Measurements from ENCODE around the gene CTNNA3. TPM values are rescaled to one million over a fixed set of nuclear protein-coding genes. Genes with fewer than 3 reads are reported as not detected.

Gene CTNNA3
- polyA plus RNA-seq, 1 donor from 2014 or later, result 0.14 TPM

GRCh38 chr10:67284589-67284988, 411.4 kb downstream of the CTNNA3 start:
- Histone ChIP-seq H3K9me2 (ENCODE audit: insufficient read depth, low read length) (no peaks in the 10 kb centered on the region), H3K36me3 (ENCODE audit: insufficient read depth, low read length) (no peaks in the 10 kb centered on the region), H3K27me3 (ENCODE audit: insufficient read depth, low read depth, low read length) (no peaks in the 10 kb centered on the region), H2AFZ (ENCODE audit: low read depth, low read length) (no peak overlapping the region), H3K79me2 (replicated peaks; ENCODE audit: insufficient read depth, low read length) (no peaks in the 10 kb centered on the region), H3K4me3 (ENCODE audit: low read length) (no peak overlapping the region), H3F3A (ENCODE audit: insufficient read depth, low read length, poor library complexity, severe bottlenecking) (no peaks in the 10 kb centered on the region), H4K20me1 (ENCODE audit: insufficient read depth) (no peaks in the 10 kb centered on the region), H3K4me2 (ENCODE audit: low read length) (no peak overlapping the region), H3K9ac (ENCODE audit: low read length) (no peak overlapping the region), H3K27ac (ENCODE audit: low read length) (no peak overlapping the region), H3K9me3 (ENCODE audit: low read length) (no peaks in the 10 kb centered on the region)
- TF ChIP-seq TAF1 (IDR thresholded peaks at IDR 0.05; ENCODE audit: low read depth) (no peak), EP300 (conservative IDR thresholded peaks at IDR 0.05; ENCODE audit: poor library complexity, severe bottlenecking) (no peak), MXI1 (conservative IDR thresholded peaks at IDR 0.05; ENCODE audit: poor library complexity, severe bottlenecking) (no peak), SMC3 (conservative IDR thresholded peaks at IDR 0.05; ENCODE audit: poor library complexity) (no peak), REST (IDR thresholded peaks at IDR 0.05; ENCODE audit: borderline replicate concordance) (no peak), EZH2 (IDR thresholded peaks at IDR 0.05; ENCODE audit: borderline replicate concordance, insufficient read depth, low read length, poor library complexity, severe bottlenecking) (no peak), RAD21 (conservative IDR thresholded peaks at IDR 0.05) (no peak), POLR2AphosphoS5 (IDR thresholded peaks at IDR 0.05) (no peak), CTCF (IDR thresholded peaks at IDR 0.05; ENCODE audit: poor library complexity, severe bottlenecking) (no peak)

- H4K20me1 ChIP-seq (ENCODE audit: insufficient read depth), result no peaks in the 10 kb centered on the region
- TF ChIP-seq RAD21 (conservative IDR thresholded peaks at IDR 0.05) (no peak), EP300 (conservative IDR thresholded peaks at IDR 0.05; ENCODE audit: poor library complexity, severe bottlenecking) (no peak), CTCF (IDR thresholded peaks at IDR 0.05; ENCODE audit: poor library complexity, severe bottlenecking) (no peak), REST (IDR thresholded peaks at IDR 0.05; ENCODE audit: borderline replicate concordance) (no peak), TAF1 (IDR thresholded peaks at IDR 0.05; ENCODE audit: low read depth) (no peak), MXI1 (conservative IDR thresholded peaks at IDR 0.05; ENCODE audit: poor library complexity, severe bottlenecking) (no peak), EZH2 (IDR thresholded peaks at IDR 0.05; ENCODE audit: borderline replicate concordance, insufficient read depth, low read length, poor library complexity, severe bottlenecking) (no peak), SMC3 (conservative IDR thresholded peaks at IDR 0.05; ENCODE audit: poor library complexity) (no peak), POLR2AphosphoS5 (IDR thresholded peaks at IDR 0.05) (no peak)
Observed at GRCh38 chr10:67282871-67283270, 413.1 kb downstream of the CTNNA3 start.

More at GRCh38 chr10:67282871-67283270, 413.1 kb downstream of the CTNNA3 start:
- H3F3A ChIP-seq (ENCODE audit: insufficient read depth, low read length, poor library complexity, severe bottlenecking), result no peaks in the 10 kb centered on the region
- H3K9me2 ChIP-seq (ENCODE audit: insufficient read depth, low read length), result no peaks in the 10 kb centered on the region
- H3K9me3 ChIP-seq (ENCODE audit: low read length), result no peaks in the 10 kb centered on the region
- no peak overlapping the region for H3K9ac ChIP-seq (ENCODE audit: low read length)
- no peaks in the 10 kb centered on the region for H3K27me3 ChIP-seq (ENCODE audit: insufficient read depth, low read depth, low read length)
- no peaks in the 10 kb centered on the region for H3K79me2 ChIP-seq (replicated peaks; ENCODE audit: insufficient read depth, low read length)
- no peak overlapping the region for H3K4me2 ChIP-seq (ENCODE audit: low read length)
- no peaks in the 10 kb centered on the region for H3K36me3 ChIP-seq (ENCODE audit: insufficient read depth, low read length)
- no peak overlapping the region for H3K27ac ChIP-seq (ENCODE audit: low read length)
- no peak overlapping the region for H2AFZ ChIP-seq (ENCODE audit: low read depth, low read length)
- H3K4me3 ChIP-seq (ENCODE audit: low read length), result no peak overlapping the region
